Hematopoietic multipotent progenitor cell (in vitro differentiated cells): ENCODE data around the gene GDPD5. TPM values are rescaled to one million over a fixed set of nuclear protein-coding genes. Genes with fewer than 3 reads are reported as not detected.
A peak's percentile ranks its signal among the peaks of the same experiment; 100 is the strongest.

Source experiments
- DNase-seq, 3 donors: peaks; one replicate each; pipeline ENCODE4 v3.0.0-alpha.2; 2011 to 2015; ENCODE audit warnings: low read depth in 2 of 3, low spot score in 2 of 3
- total RNA-seq: library from RNA; depleted of rRNA; stranded (reverse); fragments of >200 nt; gene quantifications from one replicate; pipeline ENCODE4 v1.2.3, GENCODE V29; 2012

Gene GDPD5
- total RNA-seq, 1 donor = 5.7 TPM

DNA sequence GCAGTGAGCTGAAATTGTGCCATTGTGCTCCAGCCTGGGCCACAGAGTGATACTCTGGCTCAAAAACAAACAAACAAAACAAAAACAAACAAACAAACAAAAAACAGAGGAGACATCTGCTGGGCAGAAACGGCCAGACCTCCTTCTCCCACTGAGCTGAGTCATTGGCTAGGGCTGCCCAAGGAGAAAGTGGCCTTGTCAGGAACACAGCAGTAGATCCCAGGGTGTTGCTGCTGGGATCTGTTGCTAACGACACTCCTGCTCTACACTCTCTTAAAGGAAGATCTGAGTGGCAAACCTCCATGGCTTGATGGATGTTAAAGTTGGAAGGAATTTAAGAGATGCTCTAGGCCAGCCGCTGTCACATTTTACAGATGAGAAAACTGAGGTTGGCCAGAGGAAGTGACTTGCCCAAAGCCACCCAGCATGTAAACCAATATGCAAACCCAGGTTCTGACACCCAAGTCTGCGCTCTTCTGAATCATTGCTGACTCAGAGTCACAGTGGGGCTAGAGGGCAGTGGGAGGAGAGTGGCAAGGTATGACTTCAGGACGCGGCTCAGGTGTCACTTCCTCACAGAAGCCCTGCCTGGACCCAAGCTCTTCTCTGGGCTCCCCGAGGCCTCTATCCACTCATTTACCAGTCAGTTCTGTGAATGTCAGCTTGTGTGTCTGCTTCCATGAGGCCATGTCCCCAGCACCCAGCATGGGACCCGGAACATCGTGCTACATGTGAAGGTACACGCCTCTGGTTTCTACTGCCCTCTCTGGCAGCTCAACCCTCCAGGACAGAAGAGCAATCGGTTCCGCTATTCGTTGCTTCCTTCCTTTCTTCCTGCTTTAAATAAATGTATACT, 11.3 kb upstream of the GDPD5 start:
- peak in 1 of 3 donors; percentile 58 for DNase-seq

DNA sequence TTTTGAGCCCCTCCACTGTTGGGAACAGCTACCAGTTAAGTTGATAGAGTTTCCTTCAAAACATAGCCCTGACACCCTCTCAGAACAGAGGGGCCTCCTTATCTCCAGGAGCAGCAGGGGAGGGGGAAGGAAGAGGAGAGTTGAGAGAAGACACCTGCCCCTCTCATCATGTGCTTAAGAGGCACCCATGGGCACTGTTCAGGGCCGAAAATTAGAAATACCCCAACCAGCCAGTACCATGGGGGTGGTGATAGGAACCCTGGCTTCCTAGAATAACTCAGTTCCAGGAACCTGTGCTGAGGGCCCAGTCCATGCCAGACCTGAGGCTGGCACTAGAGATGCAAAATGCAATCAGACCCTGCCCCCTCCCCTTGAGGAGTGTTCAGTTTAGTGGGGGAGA, 9.3 kb upstream of the GDPD5 start:
- peak in 1 of 3 donors; percentile 62 for DNase-seq

DNA sequence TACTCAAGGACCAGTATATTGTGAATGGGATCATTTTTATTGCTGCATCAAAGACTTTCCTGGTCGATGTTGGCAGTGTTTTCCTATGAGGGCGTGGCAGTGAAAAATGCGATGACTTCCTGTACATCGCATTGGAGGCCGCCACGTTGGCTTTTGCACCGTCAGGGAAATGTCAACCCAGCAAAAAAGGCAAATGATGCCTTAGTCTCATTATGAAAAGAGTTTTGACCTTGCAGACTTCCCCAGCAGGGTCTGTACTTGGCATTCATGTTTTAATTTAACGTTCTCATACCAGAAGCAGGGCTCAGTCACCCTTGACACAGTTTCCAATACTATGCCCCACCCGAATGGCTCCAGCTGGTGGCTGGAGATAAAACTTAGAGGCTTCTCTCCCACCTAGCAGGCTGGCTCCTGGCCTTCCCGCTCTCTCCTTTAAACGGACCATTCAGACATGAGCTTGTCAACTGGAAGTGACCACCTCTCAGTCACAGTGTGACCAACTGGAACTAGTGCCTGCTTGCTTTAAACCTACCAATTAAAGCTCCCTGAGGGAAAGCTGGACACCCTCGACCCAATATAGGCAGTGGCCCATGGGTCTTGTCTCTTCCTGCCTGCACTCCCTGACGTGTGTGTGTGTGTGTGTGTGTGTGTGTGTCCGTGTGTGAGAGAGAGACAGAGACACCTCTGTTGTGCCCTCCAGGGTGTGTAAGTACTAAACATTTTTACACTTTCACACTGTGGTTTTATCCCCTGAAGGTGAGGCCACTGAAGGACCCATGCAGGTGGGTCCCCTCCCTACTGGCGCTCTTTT, 8.7 kb upstream of the GDPD5 start:
- peak in 1 of 3 donors; percentile 36 for DNase-seq

DNA sequence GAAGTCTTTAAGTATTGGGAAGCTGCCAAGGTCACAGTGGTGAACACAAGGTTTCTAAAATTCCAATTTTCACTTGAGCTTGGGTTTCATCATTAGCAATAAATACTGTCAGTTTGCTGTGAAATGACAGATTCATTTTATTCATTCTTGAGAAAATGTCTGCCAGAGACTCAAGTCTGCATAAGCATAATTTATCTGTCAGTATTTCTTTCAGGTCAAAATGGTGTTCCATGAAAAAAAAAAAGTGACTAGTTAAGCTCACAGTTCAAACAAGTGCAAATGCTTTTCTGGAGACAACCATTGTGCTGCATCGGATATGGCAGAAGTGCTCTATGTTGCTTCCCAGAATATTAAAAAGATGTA, 8.1 kb upstream of the GDPD5 start:
- no peak for DNase-seq

DNA sequence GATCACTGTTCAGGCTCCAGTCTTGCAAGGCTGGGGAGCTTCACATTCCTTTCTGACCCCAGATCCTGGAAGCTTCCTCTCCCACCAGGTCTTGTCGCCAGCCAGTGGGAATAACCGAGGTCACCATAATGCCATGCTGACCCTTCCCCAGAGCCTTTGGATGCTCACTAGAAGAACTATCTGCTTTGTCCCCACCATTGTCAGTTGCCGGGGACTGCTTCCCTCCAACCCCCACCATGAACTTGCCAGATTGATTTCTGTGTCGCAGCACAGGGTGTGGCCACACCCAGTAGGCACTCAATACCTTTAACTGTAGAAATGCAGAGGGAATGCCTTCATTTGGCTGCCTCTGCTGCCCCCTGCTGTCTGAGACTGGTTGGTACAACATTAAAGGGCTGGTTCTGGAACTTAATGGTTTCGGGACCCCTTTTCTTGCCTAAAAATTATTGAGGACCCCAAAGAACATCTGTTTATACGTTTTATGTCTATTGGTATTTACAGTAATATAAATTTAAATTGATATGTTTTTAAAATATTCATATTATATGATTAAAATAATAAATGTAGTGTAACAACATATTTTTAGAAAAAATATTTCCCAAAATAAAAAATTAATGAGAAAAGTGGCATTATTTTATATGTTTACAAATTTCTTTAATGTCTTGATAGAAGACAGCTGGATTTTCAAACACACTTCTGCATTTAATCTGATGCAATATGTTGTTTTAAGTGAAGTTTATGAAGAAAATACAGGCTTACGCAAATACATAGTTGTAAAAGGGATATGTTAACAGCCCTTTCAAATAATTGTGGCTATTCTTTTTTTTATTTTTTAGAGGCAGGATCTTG, 6.7 kb upstream of the GDPD5 start:
- DNase-seq = peak; percentile 63 to 87 (median 71)

DNA sequence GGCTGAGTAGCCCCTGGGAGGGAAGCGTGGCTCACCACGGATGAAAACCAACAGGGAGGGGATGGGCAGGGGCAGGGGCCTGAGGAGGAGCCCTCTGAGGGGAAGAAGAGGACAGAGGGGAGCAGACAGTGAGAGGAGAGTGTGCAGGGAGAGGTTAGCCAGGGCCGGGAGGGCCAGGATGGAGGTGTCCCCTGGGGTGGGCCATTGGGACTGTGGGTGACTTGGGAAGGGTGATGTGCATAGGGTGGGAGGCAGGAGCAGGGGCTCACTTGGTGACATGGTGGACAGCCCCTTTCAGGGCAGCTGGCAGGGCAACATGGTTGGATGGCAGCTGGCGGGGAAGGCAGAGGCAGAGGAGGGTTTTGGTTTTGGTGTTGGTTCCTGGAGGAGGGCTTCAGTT, 5.6 kb upstream of the GDPD5 start:
- no peak for DNase-seq

DNA sequence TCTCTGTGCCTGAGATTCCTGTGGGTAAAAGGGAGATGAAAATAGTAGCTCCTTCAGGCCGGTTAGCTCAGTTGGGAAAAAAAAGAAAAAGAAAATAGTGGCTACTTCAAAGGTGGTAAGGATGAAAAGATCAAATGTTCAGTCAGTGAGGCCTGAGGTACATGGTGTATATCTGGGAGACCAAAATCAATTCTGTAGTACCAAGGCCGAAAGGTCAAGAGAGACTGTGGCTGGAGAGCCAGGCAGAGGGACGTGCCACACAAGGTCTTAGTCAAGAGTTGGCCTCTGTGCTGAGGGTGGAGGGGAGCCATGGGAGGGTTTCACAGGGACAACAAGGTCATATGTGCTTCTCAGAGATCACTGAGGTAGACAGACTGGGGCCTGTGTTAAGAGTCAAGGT, 4.8 kb upstream of the GDPD5 start:
- no peak for DNase-seq

DNA sequence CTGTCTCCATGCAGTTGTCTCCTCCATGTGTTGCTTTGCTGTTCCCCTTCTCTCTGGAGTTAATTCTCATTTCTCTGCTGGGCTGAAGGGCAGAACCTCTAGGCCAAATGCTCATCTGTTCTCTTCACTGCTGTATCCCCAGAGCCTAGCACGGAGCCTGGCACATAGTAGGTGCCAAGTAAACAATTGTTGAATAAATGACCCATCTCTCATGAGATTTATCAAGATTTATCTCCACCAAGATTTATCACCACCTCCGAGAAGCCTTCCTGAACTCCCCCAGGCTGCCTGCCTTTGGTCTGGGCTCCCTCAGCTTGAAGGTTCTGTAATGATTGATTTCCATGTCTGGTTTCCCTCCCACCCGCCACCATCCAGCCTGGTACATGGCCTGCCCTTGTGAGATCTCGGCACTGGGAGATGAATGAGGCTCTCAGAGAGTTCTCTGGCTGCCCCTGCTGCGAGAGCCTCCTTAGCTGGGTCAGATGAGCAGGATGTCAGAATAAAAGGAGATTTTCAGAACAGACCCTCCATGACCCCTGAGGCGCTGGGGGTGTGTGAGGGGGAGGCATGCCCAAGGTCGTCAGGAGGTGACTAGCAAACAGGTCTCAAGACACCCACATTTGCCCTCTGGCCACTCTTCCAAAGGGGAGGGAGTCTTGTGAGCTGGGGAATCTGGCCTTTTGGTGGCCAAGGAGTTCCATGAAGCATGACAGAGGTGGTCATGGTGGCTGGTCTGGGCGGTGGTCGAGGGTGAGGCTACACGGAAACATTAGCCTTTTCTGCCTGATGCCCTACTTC, 2.4 kb upstream of the GDPD5 start:
- DNase-seq = no peak

DNA sequence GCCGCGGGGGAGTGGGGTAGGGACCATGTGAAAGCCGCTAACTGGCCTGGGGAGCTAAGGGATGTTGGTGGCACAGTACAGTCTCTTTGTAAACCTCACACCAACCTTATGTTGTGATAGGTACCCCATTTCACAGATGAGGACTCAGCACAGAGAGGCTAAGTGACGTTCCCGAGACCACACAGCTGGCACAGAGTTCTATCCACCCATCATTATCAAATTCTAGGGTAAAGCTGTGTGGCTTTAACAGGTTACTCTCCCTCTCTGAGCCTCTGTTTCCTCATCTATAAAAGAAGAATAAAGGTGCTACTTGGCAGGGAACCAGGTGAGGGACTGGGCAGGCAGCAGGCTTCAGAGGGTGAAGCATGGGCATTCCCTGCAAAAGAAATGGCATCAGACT, 1.4 kb upstream of the GDPD5 start:
- no peak for DNase-seq

DNA sequence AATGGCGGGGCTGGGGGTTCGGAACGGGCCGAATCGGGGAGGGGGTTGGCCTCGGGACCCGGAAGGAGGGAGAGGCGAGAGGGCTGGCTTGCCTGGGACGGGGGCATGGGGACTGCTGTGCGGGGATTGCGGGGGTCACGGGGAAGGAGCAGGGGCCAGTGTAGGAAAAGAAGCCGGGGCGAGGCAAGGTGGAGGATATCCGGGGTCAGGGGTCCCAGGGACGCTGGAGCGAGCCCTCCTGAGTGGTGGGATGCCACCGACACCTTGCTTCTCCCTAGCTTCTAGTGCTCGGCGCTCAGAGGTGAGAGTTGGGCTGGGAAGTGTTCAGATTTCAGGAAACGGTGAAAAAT, 426 bp upstream of the GDPD5 start:
- no peak for DNase-seq

DNA sequence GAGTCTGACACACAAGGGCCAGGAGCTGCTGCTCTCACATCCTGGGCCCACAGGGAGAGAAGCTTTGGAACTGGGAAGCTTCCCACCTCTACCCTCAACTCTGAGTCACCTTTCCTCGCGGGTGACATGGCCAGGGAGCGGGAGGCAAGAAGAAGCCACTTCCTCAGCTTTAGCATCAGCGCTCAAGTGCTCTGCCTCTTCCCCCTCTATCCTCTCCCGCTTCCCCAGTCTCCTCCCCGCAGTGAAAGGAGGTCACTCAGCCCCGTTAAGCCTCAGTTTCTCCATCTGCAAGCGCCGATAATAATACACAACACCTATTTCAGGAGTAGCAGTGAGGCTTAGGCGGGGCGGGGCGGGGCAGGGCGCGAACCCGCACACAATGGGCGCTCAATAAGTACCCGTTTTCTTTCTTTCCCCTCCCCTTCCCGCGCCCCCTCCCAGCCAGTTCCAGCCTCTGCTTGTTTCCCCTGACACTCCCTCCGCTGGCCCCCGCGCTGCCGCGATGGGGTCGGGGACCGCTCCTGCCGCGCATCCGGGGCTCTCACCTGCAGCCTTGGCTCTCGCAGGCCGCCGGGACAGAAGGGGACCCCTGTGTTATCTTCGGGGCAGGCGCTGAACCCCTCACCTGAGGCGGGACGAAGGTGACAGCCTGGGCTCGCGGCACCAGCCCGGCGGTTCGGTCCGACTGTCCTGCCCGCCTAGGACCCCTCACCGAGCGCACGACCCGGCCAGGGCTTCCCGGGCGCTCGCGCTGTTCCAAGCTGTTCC, 892 bp downstream of the GDPD5 start:
- DNase-seq = no peak

DNA sequence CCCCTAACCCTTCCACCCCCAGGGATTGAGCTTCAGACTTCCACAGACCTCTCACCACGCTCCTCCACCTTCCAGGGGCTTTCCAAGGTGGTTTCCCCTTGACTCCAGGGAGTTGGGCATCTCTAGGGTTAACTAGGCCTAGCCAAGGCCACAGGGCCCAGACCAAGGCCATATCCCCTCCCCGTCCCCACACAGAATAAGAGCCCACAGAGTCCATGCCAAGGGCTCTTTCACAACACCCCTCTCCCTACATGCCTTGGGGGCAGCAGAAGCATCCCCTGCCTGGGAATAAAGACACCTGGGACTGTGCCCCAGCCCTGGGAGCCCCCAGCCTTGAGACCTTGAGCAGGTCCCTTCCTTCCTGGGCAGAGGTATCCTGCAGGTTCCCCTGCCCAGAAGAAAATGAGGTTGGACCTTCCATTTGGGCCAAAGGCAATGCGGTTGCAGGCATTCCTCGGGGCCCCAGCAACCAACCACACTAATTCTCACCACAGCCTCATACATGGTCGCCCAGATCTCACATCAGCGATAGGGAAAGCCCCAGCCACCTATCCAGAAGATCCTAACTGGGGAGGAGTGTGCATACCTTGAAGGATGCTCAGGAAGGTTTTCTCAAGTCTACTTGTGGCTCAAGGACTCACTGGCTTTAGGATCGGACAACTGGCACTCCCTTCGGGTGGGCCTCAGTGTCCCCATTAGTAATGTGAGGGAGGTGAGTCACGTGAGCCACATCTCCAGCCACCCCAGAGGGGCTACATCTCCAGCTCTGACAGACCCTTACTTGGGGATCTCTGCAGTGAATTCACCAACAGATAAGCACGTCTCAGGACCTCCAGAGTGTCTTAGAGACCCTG, 1.7 kb downstream of the GDPD5 start:
- DNase-seq = no peak

DNA sequence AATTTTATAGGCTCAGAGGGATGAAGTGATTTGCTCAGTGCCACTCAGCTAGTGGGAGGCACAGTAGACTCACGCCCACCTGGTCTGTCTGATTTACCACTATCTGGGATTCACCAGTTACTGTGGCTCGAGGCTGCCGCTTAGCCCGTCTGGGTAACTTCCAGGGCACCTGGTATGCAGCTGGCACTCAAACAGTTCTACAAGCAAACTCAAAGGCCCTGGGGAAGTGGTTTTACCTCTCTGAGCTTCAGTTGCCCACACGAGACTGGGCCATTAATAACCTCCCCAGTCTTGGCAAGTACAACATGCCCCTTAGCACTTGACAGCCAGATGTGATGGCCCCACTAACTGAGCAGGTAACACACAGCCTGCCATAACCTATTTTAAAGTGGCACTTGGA, 2.6 kb downstream of the GDPD5 start:
- no peak for DNase-seq

DNA sequence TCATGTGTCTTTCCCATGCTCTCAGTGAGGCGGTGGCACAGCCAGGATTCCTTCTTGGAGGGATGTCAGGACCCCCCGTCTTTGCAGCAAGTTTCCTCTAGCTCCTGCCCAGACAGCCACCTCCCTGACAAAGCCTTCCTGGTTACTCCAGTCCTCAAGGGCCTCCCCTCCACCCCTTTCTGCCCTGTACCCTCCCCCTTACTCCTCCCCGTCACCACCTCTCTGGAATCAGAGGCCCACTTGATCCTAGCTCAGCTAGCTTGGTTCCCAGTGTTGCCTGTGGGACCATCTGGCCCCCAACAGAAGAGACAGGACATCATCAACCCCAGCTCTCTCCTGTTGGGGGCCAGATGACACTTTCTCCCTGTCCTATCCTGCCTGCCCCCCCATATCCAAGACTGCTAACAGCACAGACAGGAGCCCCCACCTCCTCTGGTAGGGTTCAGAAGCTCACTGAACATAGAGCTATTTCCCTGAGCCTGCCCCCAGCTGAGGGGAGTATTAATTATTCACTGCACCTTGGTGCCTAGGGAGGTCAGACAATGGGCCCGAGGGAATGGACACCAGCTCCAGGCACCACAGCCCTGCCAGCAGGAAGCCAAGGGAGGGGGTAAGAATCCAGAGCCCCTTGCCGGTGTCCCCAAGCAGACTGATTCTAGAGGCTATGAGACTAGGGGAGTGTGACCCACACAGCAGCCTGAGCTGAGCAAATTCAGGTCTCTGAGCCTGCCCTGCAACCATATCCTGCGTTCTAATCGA, 3.3 kb downstream of the GDPD5 start:
- no peak for DNase-seq

DNA sequence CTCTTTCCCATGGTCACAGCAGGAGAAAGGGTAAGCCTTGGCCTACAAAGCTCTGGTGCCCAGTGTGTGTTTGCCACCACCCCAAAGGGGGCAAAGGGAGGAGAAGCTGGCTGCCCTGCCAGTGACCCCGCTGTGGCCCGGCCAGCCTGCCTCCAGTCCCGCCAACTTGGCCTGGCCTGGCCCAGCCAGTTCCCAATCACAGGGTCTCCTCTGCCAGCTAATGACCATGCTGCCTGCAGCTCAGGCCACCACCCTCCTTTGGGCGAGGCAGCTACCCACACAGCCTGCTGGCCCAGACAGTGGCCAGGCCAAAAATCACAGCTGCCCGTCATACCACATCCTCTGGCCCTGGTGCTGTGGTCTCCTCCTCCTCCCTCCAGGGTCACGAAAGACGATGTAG, 5.1 kb downstream of the GDPD5 start:
- no peak for DNase-seq

DNA sequence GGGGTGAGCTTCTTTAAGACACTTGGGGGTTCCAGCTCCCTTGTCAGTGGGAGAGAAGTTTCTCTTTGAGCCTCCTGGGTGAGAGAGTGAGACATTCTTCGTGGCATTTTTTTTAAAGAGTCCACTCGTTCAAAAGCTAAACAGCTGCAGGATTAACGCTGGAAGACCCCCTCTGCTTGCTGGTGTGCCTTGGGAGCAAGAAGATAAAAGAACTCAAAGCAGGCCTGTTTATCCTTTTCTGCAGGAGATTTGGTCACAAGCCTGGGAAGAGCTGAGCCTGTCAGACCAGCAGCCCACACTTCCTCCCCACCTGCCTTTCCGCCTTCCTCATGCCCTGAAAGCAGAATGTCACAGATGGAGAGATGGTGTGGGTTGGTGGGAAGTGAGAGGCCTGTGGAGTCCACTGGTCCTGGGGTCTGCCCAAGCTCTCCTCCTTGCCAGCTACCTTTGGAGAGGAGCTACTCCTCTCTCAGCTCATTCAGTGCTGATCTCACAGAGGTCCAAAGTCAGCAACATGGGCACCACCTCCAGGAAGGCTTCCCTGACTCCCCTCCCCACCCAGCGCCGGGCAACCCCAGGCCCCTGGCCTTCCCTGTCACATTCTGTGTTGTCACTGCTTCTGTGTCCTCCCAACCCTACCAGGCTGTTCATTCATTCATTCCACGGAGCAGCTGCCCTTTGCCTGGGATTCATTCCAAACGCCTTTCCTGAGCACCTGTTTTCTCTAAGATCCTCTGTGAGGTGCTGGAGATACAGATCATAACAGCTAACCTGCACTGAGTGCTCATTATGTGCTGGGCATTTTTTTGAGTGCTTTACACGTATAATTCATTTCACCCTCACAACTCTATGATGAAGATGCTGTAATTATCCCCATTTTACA, 6.7 kb downstream of the GDPD5 start:
- no peak for DNase-seq

DNA sequence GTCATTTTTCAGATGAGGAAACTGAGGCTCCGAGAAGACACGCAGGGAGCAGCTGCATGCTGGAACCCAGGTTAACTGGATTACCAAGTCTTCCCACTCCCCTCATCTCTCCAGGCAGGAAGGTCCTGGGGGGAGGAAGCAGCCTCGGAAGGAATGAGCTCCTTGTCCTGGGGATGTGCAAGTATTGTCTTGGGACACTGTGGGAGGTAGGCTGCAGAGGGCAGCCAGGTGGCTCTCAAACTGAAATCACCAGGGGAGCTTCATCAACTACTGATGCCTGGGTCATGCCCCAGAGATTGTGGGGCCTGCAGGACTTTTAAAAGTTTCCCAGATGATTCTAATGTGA, 7.6 kb downstream of the GDPD5 start:
- no peak for DNase-seq
